ENCODE data around the gene PDE5A.

Gene PDE5A

GRCh38 chr4:119580293-119580692 lies 48.3 kb downstream of the PDE5A start:
- TF ChIP-seq CTCF (IDR thresholded peaks at IDR 0.05; ENCODE audit: low read depth, low read length): no peak
- Histone ChIP-seq H3K27ac (no peak overlapping the region), H3K9me3 (ENCODE audit: severe bottlenecking) (no peaks in the 10 kb centered on the region), H3K27me3 (ENCODE audit: insufficient read depth, low read depth, severe bottlenecking) (no peaks in the 10 kb centered on the region), H3K36me3 (no peaks in the 10 kb centered on the region), H3K4me3 (ENCODE audit: low read depth, low read length) (no peak overlapping the region)
- no peak for DNase-seq

GRCh38 chr4:119579823-119580222 lies 48.8 kb downstream of the PDE5A start:
- no peak for DNase-seq
- Histone ChIP-seq H3K27ac (no peak overlapping the region), H3K4me3 (ENCODE audit: low read depth, low read length) (no peak overlapping the region), H3K36me3 (no peaks in the 10 kb centered on the region), H3K27me3 (ENCODE audit: insufficient read depth, low read depth, severe bottlenecking) (no peaks in the 10 kb centered on the region), H3K9me3 (ENCODE audit: severe bottlenecking) (no peaks in the 10 kb centered on the region)
- TF ChIP-seq CTCF (IDR thresholded peaks at IDR 0.05; ENCODE audit: low read depth, low read length): no peak

GRCh38 chr4:119570401-119570800 lies 58.2 kb downstream of the PDE5A start:
- DNase-seq: no peak
- H3K27ac ChIP-seq: no peak overlapping the region
- no peaks in the 10 kb centered on the region for H3K27me3 ChIP-seq (ENCODE audit: insufficient read depth, low read depth, severe bottlenecking)
- no peak overlapping the region for H3K4me3 ChIP-seq (ENCODE audit: low read depth, low read length)
- no peaks in the 10 kb centered on the region for H3K36me3 ChIP-seq
- no peak for TF ChIP-seq CTCF (IDR thresholded peaks at IDR 0.05; ENCODE audit: low read depth, low read length)
- peaks cover 2% of the 10 kb centered on the region for H3K9me3 ChIP-seq (ENCODE audit: severe bottlenecking)

- DNase-seq: no peak
- no peak for TF ChIP-seq CTCF (IDR thresholded peaks at IDR 0.05; ENCODE audit: low read depth, low read length)
- Histone ChIP-seq H3K27ac (no peak overlapping the region), H3K36me3 (no peaks in the 10 kb centered on the region), H3K27me3 (ENCODE audit: insufficient read depth, low read depth, severe bottlenecking) (no peaks in the 10 kb centered on the region), H3K9me3 (ENCODE audit: severe bottlenecking) (no peaks in the 10 kb centered on the region), H3K4me3 (ENCODE audit: low read depth, low read length) (no peak overlapping the region)
Observed at GRCh38 chr4:119564106-119564505, 64.5 kb downstream of the PDE5A start.

GRCh38 chr4:119559044-119559647 lies 69.5 kb downstream of the PDE5A start:
- no peak for DNase-seq
- H3K9me3 ChIP-seq (ENCODE audit: severe bottlenecking): no peaks in the 10 kb centered on the region
- no peaks in the 10 kb centered on the region for H3K36me3 ChIP-seq
- no peaks in the 10 kb centered on the region for H3K27me3 ChIP-seq (ENCODE audit: insufficient read depth, low read depth, severe bottlenecking)
- no peak for TF ChIP-seq CTCF (IDR thresholded peaks at IDR 0.05; ENCODE audit: low read depth, low read length)
- H3K27ac ChIP-seq: no peak overlapping the region
- H3K4me3 ChIP-seq (ENCODE audit: low read depth, low read length): no peak overlapping the region
